H4 (cell line): ENCODE data around the gene FBXL20. TPM values are rescaled to one million over a fixed set of nuclear protein-coding genes. Genes with fewer than 3 reads are reported as not detected.
"Not testable (repeated sequence)": the region's sequence is repeated elsewhere in the genome, so short reads cannot be mapped to it uniquely, and the experiment has no call there.

ENCODE experiments used
- DNase-seq: peaks from one replicate; pipeline ENCODE4 v3.0.0-alpha.2; 2015; ENCODE audit warnings: low spot score
- total RNA-seq: library from RNA; depleted of rRNA; stranded (reverse); fragments of >200 nt; shearing (Covaris generic); gene quantifications from 2 replicates; pipeline ENCODE4 v1.2.3, GENCODE V29; 2014

The FBXL20 gene
- total RNA-seq, 1 experiment from 2014 or later: 8.2 TPM

DNA sequence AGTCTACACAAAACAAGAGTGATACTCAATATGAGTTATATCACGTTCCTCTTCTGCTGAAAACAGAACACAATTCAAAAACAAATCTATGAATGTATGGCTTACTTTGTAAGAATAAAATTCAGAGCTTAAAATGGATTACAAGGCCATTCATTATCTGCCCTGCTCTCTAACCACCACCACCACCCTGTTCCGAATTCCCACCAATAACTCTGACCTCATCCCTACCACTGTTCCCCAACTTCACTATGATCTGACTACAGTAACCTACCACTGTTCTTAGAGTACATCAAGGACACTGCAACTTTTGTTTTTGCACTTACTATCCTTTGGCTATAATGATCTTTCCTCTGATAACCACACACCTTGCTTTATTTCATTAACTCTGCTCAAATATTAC is 21.3 kb downstream of the FBXL20 start:
- DNase-seq: no peak

GRCh38 chr17:39376434-39376833 is 25.0 kb downstream of the FBXL20 start:
- no peak for DNase-seq

DNA sequence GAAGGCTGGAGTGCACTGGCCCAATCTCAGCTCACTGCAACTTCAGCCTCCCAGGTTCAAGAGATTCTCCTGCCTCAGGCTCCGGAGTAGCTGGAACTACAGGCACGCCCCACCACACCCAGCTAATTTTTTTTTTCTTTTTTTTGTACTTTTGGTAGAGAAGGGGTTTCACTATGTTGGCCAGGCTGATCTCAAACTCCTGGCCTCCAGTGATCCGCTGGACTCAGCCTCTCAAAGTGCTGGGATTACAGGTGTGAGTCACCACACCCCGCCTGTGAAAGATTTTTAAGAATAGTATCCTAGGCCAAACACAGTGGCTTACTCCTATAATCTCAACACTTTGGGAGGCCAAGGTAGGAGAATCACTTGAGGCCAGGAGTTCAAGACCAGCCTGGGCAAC is 33.6 kb downstream of the FBXL20 start:
- not testable (repeated sequence) for DNase-seq

- DNase-seq: no peak
Observed at GRCh38 chr17:39365872-39366271, 35.6 kb downstream of the FBXL20 start.

DNA sequence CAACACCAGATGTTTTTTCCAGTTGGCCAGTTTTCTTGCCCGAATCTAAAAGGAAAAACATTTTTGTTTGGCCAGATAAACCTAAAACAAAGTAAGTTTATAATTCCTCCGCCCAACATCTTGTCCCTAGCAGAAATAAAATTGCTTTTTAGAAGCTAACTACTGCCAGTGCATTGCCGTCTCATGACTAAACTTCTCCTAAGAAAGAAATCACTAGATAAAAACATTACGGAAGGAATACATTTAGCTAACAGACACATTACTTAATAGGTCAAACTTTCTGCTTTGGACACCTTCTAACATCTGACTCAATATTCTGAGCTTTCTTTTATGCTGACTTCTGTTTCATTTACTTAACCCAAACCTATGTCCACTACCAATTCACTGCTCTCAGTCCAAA is 36.2 kb downstream of the FBXL20 start:
- DNase-seq: no peak

DNA sequence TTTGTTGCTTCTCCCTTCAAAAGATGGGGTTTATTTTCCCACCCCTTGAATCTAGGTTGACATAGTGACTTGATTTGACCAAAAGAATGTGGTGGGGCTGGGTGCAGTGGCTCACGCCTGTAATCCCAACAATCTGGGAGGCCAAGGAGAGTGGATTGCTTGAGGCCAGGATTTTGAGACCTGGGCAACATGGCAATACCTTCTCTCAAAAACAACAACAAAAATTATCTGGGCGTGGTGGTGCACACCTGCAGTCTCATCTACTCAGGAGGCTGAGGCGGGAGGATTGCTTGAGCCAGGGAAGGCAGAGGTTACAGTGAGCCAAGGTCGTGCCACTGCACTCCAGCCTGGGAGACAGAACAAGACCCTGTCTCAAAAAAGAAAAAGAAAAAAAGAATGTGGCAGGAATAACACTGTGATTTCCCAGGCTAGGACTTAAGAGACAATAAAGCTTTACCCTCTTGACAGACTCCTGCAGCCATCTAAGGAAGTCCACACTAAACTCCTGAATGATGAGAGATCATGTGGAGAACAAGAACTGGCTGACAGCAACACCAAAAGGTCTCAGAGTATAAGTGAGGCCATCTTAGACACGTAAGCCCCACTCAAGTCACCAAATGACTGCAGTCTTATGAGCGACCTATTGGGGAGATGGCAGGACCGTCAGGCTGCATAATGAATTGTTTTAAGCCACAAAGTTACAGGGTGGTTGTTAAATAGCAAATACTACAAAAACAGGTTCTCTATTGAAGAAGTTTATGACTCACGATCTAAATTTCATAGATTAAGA is 37.0 kb downstream of the FBXL20 start:
- DNase-seq: no peak

DNA sequence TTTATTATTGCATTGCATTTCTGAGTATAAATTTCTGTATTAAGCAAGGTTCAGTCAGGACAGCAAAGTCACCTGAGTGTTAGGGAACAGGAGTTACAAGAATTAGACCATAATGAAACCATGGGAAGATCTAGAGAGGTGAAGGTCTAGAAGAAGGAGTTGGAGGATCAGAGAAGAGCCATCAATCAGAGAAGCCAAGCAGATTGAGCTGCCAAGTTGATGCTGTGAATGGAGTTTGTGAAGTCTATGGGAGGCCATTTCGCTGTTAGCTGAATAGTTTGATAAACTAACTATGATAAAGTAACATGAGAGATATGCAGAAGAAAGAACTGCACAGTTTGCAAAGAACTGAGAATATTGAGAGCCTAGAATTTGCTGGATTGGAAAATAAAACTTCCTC is 40.4 kb downstream of the FBXL20 start:
- DNase-seq: no peak

- no peak for DNase-seq
Observed at GRCh38 chr17:39360537-39360936, 40.9 kb downstream of the FBXL20 start.

GRCh38 chr17:39359994-39360393 is 41.4 kb downstream of the FBXL20 start:
- DNase-seq: no peak

- no peak for DNase-seq
Observed at GRCh38 chr17:39357986-39358385, 43.4 kb downstream of the FBXL20 start.

- no peak for DNase-seq
Observed at GRCh38 chr17:39357488-39357887, 43.9 kb downstream of the FBXL20 start.

DNA sequence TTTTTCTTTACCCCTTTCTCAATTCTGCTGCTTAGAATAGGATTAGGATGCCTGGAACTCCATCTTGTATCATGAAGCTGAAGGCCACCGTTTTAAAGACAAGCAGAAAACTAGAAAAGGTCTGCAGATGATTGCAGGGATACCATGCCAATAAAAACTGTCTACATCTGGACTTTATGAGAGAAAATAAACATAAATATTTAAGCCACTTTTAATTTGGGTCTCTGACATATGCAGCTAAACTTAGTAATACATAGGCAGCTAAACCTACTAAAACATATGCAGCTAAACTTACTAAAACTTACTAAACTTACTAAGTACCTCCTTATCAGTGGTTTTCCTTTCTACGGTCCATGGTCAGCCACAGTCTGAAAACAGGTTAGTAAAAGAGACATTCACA is 48.4 kb downstream of the FBXL20 start:
- no peak for DNase-seq

DNA sequence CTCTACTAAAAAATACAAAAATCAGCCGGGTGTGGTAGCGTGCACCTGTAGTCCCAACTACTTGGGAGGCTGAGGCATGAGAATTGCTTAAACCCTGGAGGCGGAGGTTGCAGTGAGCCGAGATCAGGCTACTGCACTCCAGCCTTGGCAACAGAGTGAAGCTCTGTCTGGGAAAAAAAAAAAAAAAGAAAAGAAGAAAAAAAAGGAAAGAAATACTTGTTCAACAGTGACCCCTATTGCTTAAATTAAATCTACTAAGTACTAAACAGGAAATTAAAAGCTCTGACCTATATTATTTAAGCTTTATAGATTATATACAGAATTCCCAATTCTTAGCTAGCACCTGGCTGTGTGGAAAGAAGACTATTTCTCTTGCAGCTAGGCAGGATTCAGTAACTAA is 48.9 kb downstream of the FBXL20 start:
- no peak for DNase-seq

DNA sequence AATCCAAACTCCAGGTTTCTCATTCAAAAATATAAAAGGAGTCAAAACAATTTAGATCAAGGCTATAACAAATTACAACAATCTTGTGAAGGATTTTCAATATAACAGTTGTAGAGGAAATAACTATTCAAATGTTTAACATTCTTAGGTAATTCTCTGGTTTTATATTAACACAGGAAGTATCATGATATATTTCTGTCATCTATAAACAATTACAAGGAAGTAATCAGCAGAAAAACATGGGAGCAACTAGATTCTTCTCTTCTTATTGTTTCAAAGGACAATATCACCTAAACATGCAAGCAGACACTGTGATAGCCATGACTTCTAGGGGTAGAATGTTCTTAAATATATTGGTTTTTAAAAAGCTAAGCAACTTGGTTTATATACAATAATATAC is 49.9 kb downstream of the FBXL20 start:
- no peak for DNase-seq

- DNase-seq: no peak
Observed at GRCh38 chr17:39349246-39349645, 52.2 kb downstream of the FBXL20 start.

- not testable (repeated sequence) for DNase-seq
Observed at GRCh38 chr17:39346863-39347262, 54.6 kb downstream of the FBXL20 start.

GRCh38 chr17:39341541-39341940 is 59.9 kb downstream of the FBXL20 start:
- no peak for DNase-seq

DNA sequence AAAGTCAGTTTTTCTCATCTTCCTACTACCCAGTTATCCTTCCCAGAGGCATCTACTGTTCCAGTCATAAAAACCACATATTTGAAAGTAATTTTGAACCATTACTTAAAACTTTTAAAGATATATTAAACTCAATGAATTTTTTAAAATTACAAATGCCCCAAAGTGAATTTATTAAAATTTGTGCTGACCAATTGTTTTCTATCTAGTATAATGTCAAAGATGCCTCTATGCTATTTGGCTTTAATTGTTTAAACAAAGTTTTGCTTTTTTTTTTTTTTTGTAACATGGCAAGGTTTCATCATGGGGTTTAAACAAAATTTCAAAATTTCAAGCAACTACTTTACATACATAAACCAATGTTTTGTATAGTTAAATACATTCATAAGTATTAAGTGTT is 60.7 kb downstream of the FBXL20 start:
- DNase-seq: no peak

- DNase-seq: no peak
Observed at GRCh38 chr17:39339272-39339671, 62.2 kb downstream of the FBXL20 start.

GRCh38 chr17:39337649-39338048 is 63.8 kb downstream of the FBXL20 start:
- DNase-seq: not testable (repeated sequence)

- no peak for DNase-seq
Observed at GRCh38 chr17:39335704-39336223, 65.7 kb downstream of the FBXL20 start.

GRCh38 chr17:39334008-39334744 is 67.2 kb downstream of the FBXL20 start:
- not testable (repeated sequence) for DNase-seq

DNA sequence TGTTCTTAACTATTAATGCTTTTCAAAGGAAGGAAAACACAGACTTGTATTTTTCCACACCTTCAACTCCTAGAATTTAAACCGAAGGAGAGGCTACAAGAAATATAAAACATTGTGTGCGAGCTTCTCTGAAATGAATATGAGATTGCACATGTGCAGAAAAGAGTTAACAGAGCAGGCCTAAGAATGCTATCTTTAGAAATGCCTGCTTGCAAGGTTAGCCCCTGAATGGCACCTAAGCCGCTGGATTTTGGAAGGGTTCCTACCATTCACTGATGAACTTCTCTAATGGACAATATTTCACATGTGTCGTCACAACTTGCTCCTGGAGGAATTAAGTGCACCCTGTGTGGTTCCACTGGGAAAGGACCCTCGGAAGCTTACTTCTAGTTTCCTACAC is 69.3 kb downstream of the FBXL20 start:
- no peak for DNase-seq
